Peyer's patch (tissue), 4 donors: ENCODE measurements around the gene RELB.

Experiments
- CTCF ChIP-seq, 6 experiments: fragments of 450-650 bp in 4 of 6; fragments of 200-600 bp in 2 of 6; sonication (generic) in 1 of 6; IDR thresholded peaks; one replicate each; pipeline ENCODE4 v1.5.1; 2017 to 2019; ENCODE audit warnings: antibody characterized with exemption in 6 of 6, mild to moderate bottlenecking in 3 of 6, moderate library complexity in 1 of 6
- POLR2A ChIP-seq, 2 donors: fragments of 450-650 bp; IDR thresholded peaks; one replicate each; pipeline ENCODE4 v1.5.1; 2017; ENCODE audit warnings: antibody characterized with exemption in 2 of 2, mild to moderate bottlenecking in 2 of 2, moderate library complexity in 2 of 2

- TF ChIP-seq CTCF (IDR thresholded peaks at IDR 0.05) (no peak), POLR2A (IDR thresholded peaks at IDR 0.05) (no peak)
Measured at GRCh38 chr19:45074744-45075300, 73.6 kb downstream of the RELB start.
